DOHH2 (cell line): ENCODE results near the gene GTF2F2.

Source experiments
- EZH2phosphoT487 ChIP-seq: fragments of 200-600 bp; sonication (generic); IDR thresholded peaks from 2 replicates; pipeline ENCODE4 v1.6.1; 2017; ENCODE audit warnings: borderline replicate concordance, mild to moderate bottlenecking, antibody characterized with exemption, low read length, moderate library complexity, mixed read lengths
- TF ChIP-seq, protein P1 (sequence below): fragments of 200-600 bp; sonication (generic); IDR thresholded peaks from one replicate; pipeline ENCODE4 v1.5.1; 2014; ENCODE audit warnings: antibody characterized with exemption, mild to moderate bottlenecking, low read depth, low read length; ENCODE audit not compliant: poor library complexity, severe bottlenecking

DNA sequence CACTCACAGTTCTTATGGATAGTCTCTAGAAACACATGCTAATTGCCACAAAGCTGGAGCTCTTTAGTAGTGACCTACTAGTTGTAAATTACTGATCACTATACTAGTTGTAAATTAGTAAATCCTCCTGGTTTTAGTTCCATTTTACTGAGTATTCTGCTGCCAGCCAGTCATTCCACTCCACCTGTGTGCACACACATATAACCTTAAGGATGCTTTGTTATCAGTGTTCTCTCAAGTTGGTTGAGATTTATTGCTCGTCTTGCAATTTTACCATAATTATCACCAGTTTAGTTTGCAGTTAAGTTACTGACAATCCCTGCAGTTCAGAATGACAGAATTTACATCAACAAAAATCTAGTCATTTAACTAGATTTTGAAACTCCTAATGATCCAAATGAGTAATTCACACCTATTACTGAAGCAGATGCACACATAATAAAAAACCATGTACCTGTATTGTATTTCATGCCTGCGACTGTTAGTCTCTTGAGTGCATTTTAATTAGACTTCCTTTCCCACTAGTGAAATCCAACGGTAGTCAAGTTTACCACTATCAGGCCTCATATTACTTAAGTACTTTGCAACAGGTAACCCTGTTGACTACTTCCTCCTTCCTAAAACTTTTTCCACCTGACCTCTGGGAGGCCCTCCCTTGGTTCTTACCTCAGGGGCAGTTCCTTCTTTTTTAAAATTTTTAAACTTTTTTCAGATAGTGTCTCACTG is 213.1 kb downstream of the GTF2F2 start:
- TF ChIP-seq, protein P1, sequence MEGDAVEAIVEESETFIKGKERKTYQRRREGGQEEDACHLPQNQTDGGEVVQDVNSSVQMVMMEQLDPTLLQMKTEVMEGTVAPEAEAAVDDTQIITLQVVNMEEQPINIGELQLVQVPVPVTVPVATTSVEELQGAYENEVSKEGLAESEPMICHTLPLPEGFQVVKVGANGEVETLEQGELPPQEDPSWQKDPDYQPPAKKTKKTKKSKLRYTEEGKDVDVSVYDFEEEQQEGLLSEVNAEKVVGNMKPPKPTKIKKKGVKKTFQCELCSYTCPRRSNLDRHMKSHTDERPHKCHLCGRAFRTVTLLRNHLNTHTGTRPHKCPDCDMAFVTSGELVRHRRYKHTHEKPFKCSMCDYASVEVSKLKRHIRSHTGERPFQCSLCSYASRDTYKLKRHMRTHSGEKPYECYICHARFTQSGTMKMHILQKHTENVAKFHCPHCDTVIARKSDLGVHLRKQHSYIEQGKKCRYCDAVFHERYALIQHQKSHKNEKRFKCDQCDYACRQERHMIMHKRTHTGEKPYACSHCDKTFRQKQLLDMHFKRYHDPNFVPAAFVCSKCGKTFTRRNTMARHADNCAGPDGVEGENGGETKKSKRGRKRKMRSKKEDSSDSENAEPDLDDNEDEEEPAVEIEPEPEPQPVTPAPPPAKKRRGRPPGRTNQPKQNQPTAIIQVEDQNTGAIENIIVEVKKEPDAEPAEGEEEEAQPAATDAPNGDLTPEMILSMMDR: no peak
- no peak for TF ChIP-seq EZH2phosphoT487
